Gastroesophageal sphincter (tissue), 3 donors: ENCODE results near the gene PSMA8.

Experiments used
- POLR2A ChIP-seq, 2 donors: fragments of 450-650 bp; IDR thresholded peaks; one replicate each; pipeline ENCODE4 v1.6.1; 2017; ENCODE audit warnings: antibody characterized with exemption in 2 of 2, mild to moderate bottlenecking in 2 of 2, moderate library complexity in 1 of 2
- TF ChIP-seq, protein P1 (sequence below), 4 experiments: fragments of 200-600 bp in 2 of 4; fragments of 450-650 bp in 2 of 4; sonication (generic) in 1 of 4; IDR thresholded peaks; one replicate each; pipeline ENCODE4 v1.5.1; 2017 to 2019; ENCODE audit warnings: antibody characterized with exemption in 4 of 4, mild to moderate bottlenecking in 2 of 4, moderate library complexity in 2 of 4

- TF ChIP-seq, protein P1, sequence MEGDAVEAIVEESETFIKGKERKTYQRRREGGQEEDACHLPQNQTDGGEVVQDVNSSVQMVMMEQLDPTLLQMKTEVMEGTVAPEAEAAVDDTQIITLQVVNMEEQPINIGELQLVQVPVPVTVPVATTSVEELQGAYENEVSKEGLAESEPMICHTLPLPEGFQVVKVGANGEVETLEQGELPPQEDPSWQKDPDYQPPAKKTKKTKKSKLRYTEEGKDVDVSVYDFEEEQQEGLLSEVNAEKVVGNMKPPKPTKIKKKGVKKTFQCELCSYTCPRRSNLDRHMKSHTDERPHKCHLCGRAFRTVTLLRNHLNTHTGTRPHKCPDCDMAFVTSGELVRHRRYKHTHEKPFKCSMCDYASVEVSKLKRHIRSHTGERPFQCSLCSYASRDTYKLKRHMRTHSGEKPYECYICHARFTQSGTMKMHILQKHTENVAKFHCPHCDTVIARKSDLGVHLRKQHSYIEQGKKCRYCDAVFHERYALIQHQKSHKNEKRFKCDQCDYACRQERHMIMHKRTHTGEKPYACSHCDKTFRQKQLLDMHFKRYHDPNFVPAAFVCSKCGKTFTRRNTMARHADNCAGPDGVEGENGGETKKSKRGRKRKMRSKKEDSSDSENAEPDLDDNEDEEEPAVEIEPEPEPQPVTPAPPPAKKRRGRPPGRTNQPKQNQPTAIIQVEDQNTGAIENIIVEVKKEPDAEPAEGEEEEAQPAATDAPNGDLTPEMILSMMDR (IDR thresholded peaks at IDR 0.05), result no peak
- TF ChIP-seq POLR2A (IDR thresholded peaks at IDR 0.05), result no peak
These were observed 96.8 kb downstream of the PSMA8 start for GRCh38 chr18:26230497-26230896.
